Stimulated activated CD4-positive, alpha-beta T cell treated with anti-CD3 and anti-CD28 coated beads, Interleukin-12 subunit alpha, Interleukin-12 subunit beta, amount 100 ng/mL, for 48 hours (primary cell): Measurements from ENCODE around the gene NEK5.
"Not testable (repeated sequence)": the region's sequence is repeated elsewhere in the genome, so short reads cannot be mapped to it uniquely, and the experiment has no call there.

Experiments used
- DNase-seq, 3 donors: peaks; one replicate each; pipeline ENCODE4 v3.0.0-alpha.2; 2020; ENCODE audit warnings: low read depth in 2 of 3, low spot score in 1 of 3

The NEK5 gene, protein sequence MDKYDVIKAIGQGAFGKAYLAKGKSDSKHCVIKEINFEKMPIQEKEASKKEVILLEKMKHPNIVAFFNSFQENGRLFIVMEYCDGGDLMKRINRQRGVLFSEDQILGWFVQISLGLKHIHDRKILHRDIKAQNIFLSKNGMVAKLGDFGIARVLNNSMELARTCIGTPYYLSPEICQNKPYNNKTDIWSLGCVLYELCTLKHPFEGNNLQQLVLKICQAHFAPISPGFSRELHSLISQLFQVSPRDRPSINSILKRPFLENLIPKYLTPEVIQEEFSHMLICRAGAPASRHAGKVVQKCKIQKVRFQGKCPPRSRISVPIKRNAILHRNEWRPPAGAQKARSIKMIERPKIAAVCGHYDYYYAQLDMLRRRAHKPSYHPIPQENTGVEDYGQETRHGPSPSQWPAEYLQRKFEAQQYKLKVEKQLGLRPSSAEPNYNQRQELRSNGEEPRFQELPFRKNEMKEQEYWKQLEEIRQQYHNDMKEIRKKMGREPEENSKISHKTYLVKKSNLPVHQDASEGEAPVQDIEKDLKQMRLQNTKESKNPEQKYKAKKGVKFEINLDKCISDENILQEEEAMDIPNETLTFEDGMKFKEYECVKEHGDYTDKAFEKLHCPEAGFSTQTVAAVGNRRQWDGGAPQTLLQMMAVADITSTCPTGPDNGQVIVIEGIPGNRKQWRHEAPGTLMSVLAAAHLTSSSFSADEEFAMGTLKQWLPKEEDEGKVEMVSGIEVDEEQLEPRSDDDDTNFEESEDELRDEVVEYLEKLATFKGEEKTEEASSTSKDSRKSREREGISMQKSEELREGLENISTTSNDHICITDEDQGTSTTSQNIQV

GRCh38 chr13:52128714-52129700 is at the start of gene NEK5:
Gene NEK5 (minus strand): TSS chr13:52129073. CDS start chr13:52127482, 1,591 bp downstream.
- DNase-seq: peak; percentile 21 to 51 (median 24)

DNA sequence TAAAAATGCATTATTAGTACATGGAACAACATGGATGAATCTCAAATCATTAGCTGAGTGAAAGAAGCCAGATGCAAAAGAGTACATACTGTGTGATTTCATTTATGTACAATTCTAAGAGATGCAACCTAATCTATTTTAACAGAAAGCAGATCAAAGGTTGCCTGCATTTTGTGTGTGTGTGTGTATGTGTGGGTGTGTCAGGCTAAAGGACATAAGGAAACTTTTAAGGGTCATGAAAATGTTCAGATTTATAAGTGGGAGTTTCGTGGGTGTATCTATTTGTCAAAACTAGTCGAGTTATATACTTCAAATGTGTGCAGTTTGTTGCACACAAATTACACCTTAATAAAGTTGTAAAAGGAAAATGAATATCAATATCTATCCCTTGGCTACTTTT is 48.4 kb upstream of the NEK5 start:
- DNase-seq: no peak

DNA sequence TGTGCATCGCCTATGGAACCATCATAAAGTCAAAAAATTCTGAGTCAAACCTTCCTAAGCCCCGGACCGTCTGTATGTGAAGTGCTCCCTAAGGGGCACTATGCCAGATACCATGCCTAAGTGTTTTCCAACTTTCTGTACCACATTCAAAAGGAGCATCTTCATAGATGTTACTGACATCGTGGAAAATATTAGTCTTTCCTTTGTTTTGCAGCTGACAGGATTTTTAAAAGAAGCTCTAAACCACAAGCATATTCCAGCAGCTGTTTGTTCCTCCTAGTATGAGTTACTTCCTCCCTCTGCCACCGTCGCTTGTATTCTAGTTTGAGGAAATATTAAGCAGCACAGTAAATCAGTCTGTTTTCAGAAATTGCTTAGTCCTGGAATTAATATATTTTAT is 45.1 kb upstream of the NEK5 start:
- DNase-seq: not testable (repeated sequence)

GRCh38 chr13:52173373-52173772 is 44.5 kb upstream of the NEK5 start:
- no peak for DNase-seq

- DNase-seq: not testable (repeated sequence)
These were observed 42.8 kb upstream of the NEK5 start for GRCh38 chr13:52171686-52172085.

DNA sequence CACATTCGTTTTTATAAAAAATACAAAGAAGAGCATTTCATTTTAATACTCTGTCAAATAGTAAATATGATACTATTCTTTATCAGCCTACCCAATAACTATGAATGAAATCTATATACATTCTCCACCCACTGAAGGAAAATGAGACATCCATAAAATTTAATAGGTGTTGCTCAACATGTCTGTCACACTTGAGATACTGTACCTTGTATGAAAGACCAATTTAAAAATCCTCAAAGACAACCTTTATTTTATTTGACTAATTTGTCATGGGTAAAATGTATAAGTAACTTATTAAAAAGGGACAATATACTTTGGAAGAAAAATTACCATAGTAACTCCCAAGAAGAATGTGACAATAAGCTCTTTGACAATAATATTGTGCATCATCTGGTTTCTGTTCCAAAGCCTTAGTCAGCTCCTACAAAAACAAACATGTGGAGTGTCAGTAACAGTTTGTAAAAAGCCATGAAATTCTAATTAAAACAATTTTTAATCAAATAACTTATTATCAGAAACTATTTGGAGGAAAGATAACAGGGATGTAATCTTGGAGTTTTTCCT is 42.0 kb upstream of the NEK5 start:
- DNase-seq: not testable (repeated sequence)

- no peak for DNase-seq
These were observed 41.0 kb upstream of the NEK5 start for GRCh38 chr13:52169839-52170238.

DNA sequence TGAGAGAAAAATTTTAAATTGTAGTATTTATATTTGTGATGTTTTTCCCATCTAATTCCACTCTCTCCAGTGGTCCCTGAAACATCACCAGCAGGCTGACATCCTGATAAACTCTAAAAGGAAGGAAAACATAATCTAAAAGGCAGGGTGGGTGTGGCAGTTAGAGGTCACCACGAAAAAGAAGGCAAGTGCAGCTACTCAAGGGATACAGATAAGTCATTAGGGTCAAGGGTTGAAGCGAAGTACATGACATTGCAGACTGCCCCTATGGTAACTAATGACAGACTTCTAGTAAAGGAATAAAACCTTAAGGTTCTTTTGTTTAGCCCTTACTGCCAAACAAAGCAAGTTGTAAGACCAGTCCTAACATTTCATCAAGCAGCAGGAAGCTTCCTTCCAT is 36.5 kb upstream of the NEK5 start:
- DNase-seq: no peak

GRCh38 chr13:52164989-52165388 is 36.1 kb upstream of the NEK5 start:
- no peak for DNase-seq

- DNase-seq: not testable (repeated sequence)
These were observed 35.0 kb upstream of the NEK5 start for GRCh38 chr13:52163878-52164277.

DNA sequence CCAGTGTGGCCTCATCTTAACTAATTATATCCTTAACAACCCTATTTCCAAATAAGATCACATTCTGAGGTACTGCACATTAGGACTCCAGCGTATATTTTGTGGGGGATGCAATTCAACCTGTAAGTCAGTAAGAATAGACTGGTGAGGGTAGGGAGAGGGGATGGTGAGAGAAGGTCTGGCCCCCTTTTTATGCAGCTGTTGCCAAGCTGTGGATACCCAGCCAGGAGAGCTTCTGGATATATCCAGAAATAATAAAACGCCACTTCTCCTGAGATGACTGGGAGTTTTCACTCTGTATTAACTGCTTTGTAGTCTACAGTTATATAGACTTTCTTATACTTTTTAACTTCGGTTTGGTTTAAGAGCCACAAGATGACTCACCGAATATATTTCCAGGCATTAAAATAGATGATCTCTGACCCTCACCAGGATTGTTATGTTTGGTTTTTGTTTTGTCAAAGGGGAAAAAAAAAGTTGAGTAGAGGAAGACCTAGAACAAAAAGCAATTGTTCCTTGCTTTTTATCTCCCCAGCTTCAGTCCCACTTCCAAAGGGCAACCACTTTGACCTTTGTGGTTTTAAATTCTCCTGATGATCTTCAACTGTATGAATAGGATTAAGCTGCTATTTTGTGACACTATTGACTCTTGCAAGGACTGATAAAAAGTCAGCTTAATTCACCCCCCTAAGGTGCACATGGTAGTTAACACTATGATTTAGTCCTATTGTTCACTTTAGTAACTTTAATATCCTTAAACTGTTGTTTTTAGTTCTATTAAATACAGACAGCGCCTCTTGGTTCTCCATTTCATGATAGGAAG is 33.6 kb upstream of the NEK5 start:
- no peak for DNase-seq

GRCh38 chr13:52161181-52161646 is 32.3 kb upstream of the NEK5 start:
- no peak for DNase-seq

DNA sequence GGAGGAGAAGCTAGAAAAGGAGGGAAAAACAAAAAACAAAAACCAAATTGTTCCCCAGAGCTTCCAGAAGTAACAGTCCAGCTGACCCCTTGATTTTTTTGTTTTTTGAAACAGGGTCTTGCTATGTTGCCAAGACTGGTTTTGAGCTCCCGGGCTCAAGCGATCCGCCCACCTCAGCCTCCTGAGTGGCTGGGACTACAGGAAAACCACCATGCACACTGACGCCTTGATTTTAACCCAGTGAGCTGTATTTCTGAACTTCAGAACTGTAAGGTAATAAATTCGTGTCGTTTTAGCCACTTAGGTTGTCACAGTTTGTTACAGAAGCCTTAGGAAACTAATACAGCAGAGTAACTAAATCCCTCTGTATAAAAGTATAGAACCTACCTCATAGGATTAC is 31.6 kb upstream of the NEK5 start:
- DNase-seq: no peak

- no peak for DNase-seq
These were observed 31.2 kb upstream of the NEK5 start for GRCh38 chr13:52160053-52160452.

DNA sequence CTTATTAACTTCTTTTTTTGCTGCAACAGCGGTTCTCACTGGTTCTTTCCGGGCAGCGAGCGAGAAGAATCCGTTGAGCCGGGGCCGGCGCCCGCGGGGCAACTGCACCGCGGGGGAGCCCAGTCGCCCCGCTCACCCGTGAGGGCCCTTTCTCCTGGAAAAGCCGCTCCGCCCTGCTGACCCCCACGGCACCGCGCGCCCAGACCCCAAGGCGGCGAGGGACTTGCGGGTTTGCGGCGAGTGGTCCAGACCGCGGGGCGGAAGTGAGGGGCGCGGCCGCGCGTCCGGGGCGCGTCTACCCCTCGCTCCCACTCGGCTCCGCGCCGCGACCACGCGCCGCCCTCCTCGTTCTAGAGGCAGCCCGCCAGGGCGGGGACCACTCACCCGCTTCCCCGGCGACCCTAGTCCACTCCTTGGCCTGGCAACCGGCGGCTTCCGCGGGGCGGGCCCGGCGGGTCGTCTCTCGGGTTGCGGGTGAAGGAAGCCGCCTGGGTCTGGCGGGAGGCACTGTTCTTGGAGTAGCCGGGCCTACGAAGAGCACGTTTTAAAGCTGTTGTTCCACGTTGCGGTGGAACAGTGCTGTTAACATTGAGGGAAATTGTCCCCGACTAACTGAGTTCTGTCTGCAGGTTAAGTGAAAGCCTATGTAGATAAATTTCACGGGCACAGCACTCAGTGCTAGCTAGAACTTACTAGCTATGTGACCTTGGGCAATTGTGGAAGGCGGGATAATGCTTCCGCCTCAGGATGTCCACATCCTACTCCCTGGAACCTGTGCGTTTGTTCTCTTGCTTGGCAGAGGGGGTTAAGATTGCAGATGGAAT is 30.5 kb upstream of the NEK5 start, which contains the start of gene NEK3:
Gene NEK3 (minus strand): TSS at position 439 of the 824 bp plus-strand sequence. CDS start 3,406 bp downstream, outside the sequence.
- DNase-seq: peak; percentile 18 to 25 (median 25)

GRCh38 chr13:52158629-52159158 is 29.8 kb upstream of the NEK5 start:
- DNase-seq: no peak

DNA sequence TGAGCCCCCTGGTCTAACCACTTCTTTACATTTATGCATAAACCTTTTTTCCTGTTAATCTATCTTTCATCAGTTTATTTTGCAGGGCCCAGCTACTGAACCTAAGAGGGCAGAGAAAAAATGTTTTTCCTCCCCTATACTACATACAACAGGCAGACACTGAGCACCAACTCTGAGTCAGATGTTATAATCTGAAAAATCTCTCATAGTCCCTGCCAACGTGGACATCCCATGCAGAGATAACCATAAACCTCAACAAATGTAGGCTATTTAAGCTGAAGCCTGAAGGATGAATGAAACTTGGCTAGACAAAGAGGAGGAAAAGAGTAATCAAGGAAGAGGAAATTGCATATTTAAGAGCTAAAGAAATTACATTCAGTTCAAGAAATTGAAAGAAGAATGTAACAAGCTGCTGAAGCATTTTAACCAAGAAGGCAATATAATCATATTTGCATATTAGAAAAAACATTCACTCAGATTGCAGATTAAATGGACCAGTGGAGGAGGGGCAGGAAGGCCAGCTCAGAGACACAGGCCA is 27.9 kb upstream of the NEK5 start:
- no peak for DNase-seq

- DNase-seq: no peak
These were observed 26.3 kb upstream of the NEK5 start for GRCh38 chr13:52155177-52155576.
